Dendritic cell treated with granulocyte-macrophage colony-stimulating factor and Interleukin-4, amounts not matched to agents 40 ng/mL and 50 ng/mL, for 4 days (primary cell): ENCODE results near the gene CGB1.
"Not testable (repeated sequence)": the region's sequence is repeated elsewhere in the genome, so short reads cannot be mapped to it uniquely, and the experiment has no call there.

Experiments used
- H3K27ac Mint-ChIP-seq: one replicate; pipeline ENCODE4 v1.8.0; 2022; ENCODE audit warnings: mild to moderate bottlenecking, mixed read lengths
- H3K27me3 Mint-ChIP-seq: one replicate; pipeline ENCODE4 v1.8.0; 2022; ENCODE audit warnings: mild to moderate bottlenecking, mixed read lengths
- H3K36me3 Mint-ChIP-seq: one replicate; pipeline ENCODE4 v1.8.0; 2022; ENCODE audit warnings: low read depth, mixed read lengths
- H3K4me1 Mint-ChIP-seq: one replicate; pipeline ENCODE4 v1.8.0; 2022; ENCODE audit warnings: low read depth, mixed read lengths
- H3K4me3 Mint-ChIP-seq: one replicate; pipeline ENCODE4 v1.8.0; 2022; ENCODE audit warnings: mild to moderate bottlenecking, moderate library complexity, mixed read lengths
- H3K9me3 Mint-ChIP-seq: one replicate; pipeline ENCODE4 v1.8.0; 2022; ENCODE audit warnings: mixed read lengths
- intact Hi-C: fragments of 100-400 bp; cut with micrococcal nuclease; formaldehyde crosslinking; loops from one replicate; pipeline ENCODE4 v1.15.0; 2022

The CGB1 gene

GRCh38 chr19:49065905-49066512 is 29.3 kb upstream of the CGB1 start:
- Mint-ChIP-seq H3K4me3 (no peak overlapping the region), H3K27me3 (peaks cover 92% of the 10 kb centered on the region), H3K4me1 (no peaks in the 10 kb centered on the region), H3K27ac (no peak overlapping the region), H3K9me3 (no peaks in the 10 kb centered on the region), H3K36me3 (no peaks in the 10 kb centered on the region)
- intact Hi-C loops, result no loop called here

- Mint-ChIP-seq H3K9me3 (no peaks in the 10 kb centered on the region), H3K4me1 (no peaks in the 10 kb centered on the region), H3K4me3 (no peak within 1 kb of the TSS), H3K27me3 (peaks cover 92% of the 10 kb centered on the region), H3K36me3 (no peaks in the 10 kb centered on the region), H3K27ac (no peak within 1 kb of the TSS)
- intact Hi-C loops, result no loop called here
Measured at GRCh38 chr19:49064768-49065611, 28.3 kb upstream of the CGB1 start, which contains the start of gene NTF4. TSS of gene NTF4 (minus strand) at chr19:49064818. CDS start at chr19:49061997, 2,821 bp downstream.

GRCh38 chr19:49064029-49064629 is 27.4 kb upstream of the CGB1 start:
- no peaks in the 10 kb centered on the region for H3K9me3 Mint-ChIP-seq
- no peaks in the 10 kb centered on the region for H3K36me3 Mint-ChIP-seq
- H3K27me3 Mint-ChIP-seq, result peaks cover 91% of the 10 kb centered on the region
- intact Hi-C loops, result no loop called here
- no peak overlapping the region for H3K4me3 Mint-ChIP-seq
- no peaks in the 10 kb centered on the region for H3K4me1 Mint-ChIP-seq
- H3K27ac Mint-ChIP-seq, result no peak overlapping the region

GRCh38 chr19:49061445-49061844 is 24.8 kb upstream of the CGB1 start:
- Mint-ChIP-seq H3K27ac (no peak overlapping the region), H3K27me3 (peaks cover 93% of the 10 kb centered on the region), H3K36me3 (no peaks in the 10 kb centered on the region), H3K4me1 (peaks cover 19% of the 10 kb centered on the region), H3K9me3 (no peaks in the 10 kb centered on the region), H3K4me3 (no peak overlapping the region)
- intact Hi-C loops, result no loop called here

GRCh38 chr19:49061000-49061399 is 24.3 kb upstream of the CGB1 start:
- H3K4me1 Mint-ChIP-seq, result peaks cover 23% of the 10 kb centered on the region
- no peaks in the 10 kb centered on the region for H3K9me3 Mint-ChIP-seq
- no peak overlapping the region for H3K27ac Mint-ChIP-seq
- H3K4me3 Mint-ChIP-seq, result no peak overlapping the region
- no peaks in the 10 kb centered on the region for H3K36me3 Mint-ChIP-seq
- H3K27me3 Mint-ChIP-seq, result peaks cover 93% of the 10 kb centered on the region
- intact Hi-C loops, result no loop called here

- H3K27me3 Mint-ChIP-seq, result peaks cover 92% of the 10 kb centered on the region
- H3K27ac Mint-ChIP-seq, result no peak overlapping the region
- no peaks in the 10 kb centered on the region for H3K36me3 Mint-ChIP-seq
- H3K4me1 Mint-ChIP-seq, result peaks cover 24% of the 10 kb centered on the region
- no peaks in the 10 kb centered on the region for H3K9me3 Mint-ChIP-seq
- H3K4me3 Mint-ChIP-seq, result no peak overlapping the region
- intact Hi-C loops, result no loop called here
Measured at GRCh38 chr19:49059053-49059452, 22.4 kb upstream of the CGB1 start.

GRCh38 chr19:49058562-49058961 is 21.9 kb upstream of the CGB1 start:
- Mint-ChIP-seq H3K4me1 (peaks cover 24% of the 10 kb centered on the region), H3K27me3 (peaks cover 92% of the 10 kb centered on the region), H3K4me3 (no peak overlapping the region), H3K36me3 (no peaks in the 10 kb centered on the region), H3K9me3 (no peaks in the 10 kb centered on the region), H3K27ac (no peak overlapping the region)
- intact Hi-C loops, result no loop called here

- no peaks in the 10 kb centered on the region for H3K36me3 Mint-ChIP-seq
- H3K4me1 Mint-ChIP-seq, result peaks cover 24% of the 10 kb centered on the region
- intact Hi-C loops, result no loop called here
- no peak within 1 kb of the TSS for H3K27ac Mint-ChIP-seq
- peak within 1 kb of the TSS; percentile 80 for H3K4me3 Mint-ChIP-seq
- no peaks in the 10 kb centered on the region for H3K9me3 Mint-ChIP-seq
- peaks cover 89% of the 10 kb centered on the region for H3K27me3 Mint-ChIP-seq
Measured at GRCh38 chr19:49057636-49058234, 21.0 kb upstream of the CGB1 start, which contains the start of gene CGB7. TSS of gene CGB7 (minus strand) at chr19:49057749. CDS start at chr19:49055375, 2,374 bp downstream.

GRCh38 chr19:49056902-49057596 is 20.4 kb upstream of the CGB1 start:
- H3K9me3 Mint-ChIP-seq, intact Hi-C loops, H3K27ac Mint-ChIP-seq, H3K36me3 Mint-ChIP-seq: not testable (repeated sequence)
- H3K4me1 Mint-ChIP-seq, result peaks cover 24% of the 10 kb centered on the region
- peak overlapping the region; percentile 80 for H3K4me3 Mint-ChIP-seq
- peaks cover 86% of the 10 kb centered on the region for H3K27me3 Mint-ChIP-seq

- intact Hi-C loops, result no loop called here
- H3K4me1 Mint-ChIP-seq, result peaks cover 24% of the 10 kb centered on the region
- no peaks in the 10 kb centered on the region for H3K9me3 Mint-ChIP-seq
- no peaks in the 10 kb centered on the region for H3K36me3 Mint-ChIP-seq
- peak overlapping the region; percentile 80 for H3K4me3 Mint-ChIP-seq
- no peak overlapping the region for H3K27ac Mint-ChIP-seq
- H3K27me3 Mint-ChIP-seq, result peaks cover 78% of the 10 kb centered on the region
Measured at GRCh38 chr19:49056101-49056901, 19.6 kb upstream of the CGB1 start.

GRCh38 chr19:49050376-49051033 is 13.8 kb upstream of the CGB1 start:
- H3K36me3 Mint-ChIP-seq, H3K4me3 Mint-ChIP-seq, H3K27ac Mint-ChIP-seq, intact Hi-C loops, H3K4me1 Mint-ChIP-seq, H3K9me3 Mint-ChIP-seq: not testable (repeated sequence)
- H3K27me3 Mint-ChIP-seq, result peaks cover 31% of the 10 kb centered on the region

- H3K9me3 Mint-ChIP-seq, H3K27ac Mint-ChIP-seq, H3K36me3 Mint-ChIP-seq, H3K4me3 Mint-ChIP-seq, intact Hi-C loops, H3K4me1 Mint-ChIP-seq: not testable (repeated sequence)
- peaks cover 27% of the 10 kb centered on the region for H3K27me3 Mint-ChIP-seq
Measured at GRCh38 chr19:49049834-49050233, 13.1 kb upstream of the CGB1 start.
